Esophagus squamous epithelium (tissue), 5 donors: Measurements from ENCODE around the gene EPS8L1. TPM values are rescaled to one million over a fixed set of nuclear protein-coding genes. Genes with fewer than 3 reads are reported as not detected.

Source experiments
- DNase-seq: peaks from one replicate; lab custom pipeline; 2025; lab: John Stamatoyannopoulos, UW
- H3K27ac ChIP-seq, 4 donors: fragments of 200-600 bp; sonication (generic); one replicate each; pipeline ENCODE4 v1.5.1; 2016 to 2019; ENCODE audit warnings: mild to moderate bottlenecking in 1 of 4
- H3K27me3 ChIP-seq, 4 donors: fragments of 200-600 bp; sonication (generic); 1 replicate in 3 of 4; 2 replicates in 1 of 4; pipeline versions ENCODE4 v1.5.1 to v1.6.0; 2017 to 2021; ENCODE audit warnings: antibody characterized with exemption in 1 of 4
- H3K36me3 ChIP-seq, 3 donors: fragments of 200-600 bp; sonication (generic); one replicate each; pipeline ENCODE4 v1.5.1; 2016 to 2019
- H3K4me1 ChIP-seq, 3 donors: fragments of 200-600 bp; sonication (generic); one replicate each; pipeline ENCODE4 v1.5.1; 2017 to 2019
- H3K4me3 ChIP-seq, 4 donors: fragments of 200-600 bp; sonication (generic); 1 replicate in 3 of 4; 2 replicates in 1 of 4; pipeline ENCODE4 v1.5.1; 2016 to 2019; ENCODE audit warnings: mild to moderate bottlenecking in 2 of 4, moderate library complexity in 1 of 4
- H3K9me3 ChIP-seq, 3 donors: fragments of 200-600 bp; sonication (generic); one replicate each; pipeline ENCODE4 v1.5.1; 2016 to 2019
- POLR2A ChIP-seq, 4 donors: fragments of 450-650 bp; IDR thresholded peaks; one replicate each; pipeline ENCODE4 v1.6.1; 2017; ENCODE audit warnings: antibody characterized with exemption in 4 of 4, mild to moderate bottlenecking in 4 of 4, moderate library complexity in 3 of 4
- WGBS, 2 donors: methylation state at CpG; one replicate each; pipeline ENCODE4 v1.1.5; 2018; 5-methylcytosine and 5-hydroxymethylcytosine counted together
- intact Hi-C: fragments of 100-400 bp; cut with DNase I; formaldehyde crosslinking; loops from one replicate; pipeline ENCODE4 v1.15.0; 2022
- total RNA-seq, 4 donors: library from RNA; depleted of rRNA; stranded (reverse); fragments of >200 nt; gene quantifications; one replicate each; pipeline ENCODE4 v1.1.0, GENCODE V29; 2016
- TF ChIP-seq, protein P1 (sequence below), 6 experiments: fragments of 450-650 bp in 4 of 6; fragments of 200-600 bp in 2 of 6; sonication (generic) in 2 of 6; IDR thresholded peaks; one replicate each; pipeline ENCODE4 v1.5.1; 2016 to 2019; ENCODE audit warnings: antibody characterized with exemption in 6 of 6, mild to moderate bottlenecking in 4 of 6, moderate library complexity in 4 of 6
- donor health status: DM: yes; HTN: yes; CAD: no.

EPS8L1 gene
- total RNA-seq, 4 donors from 2014 or later = 151 to 341 (median 286) TPM

DNA sequence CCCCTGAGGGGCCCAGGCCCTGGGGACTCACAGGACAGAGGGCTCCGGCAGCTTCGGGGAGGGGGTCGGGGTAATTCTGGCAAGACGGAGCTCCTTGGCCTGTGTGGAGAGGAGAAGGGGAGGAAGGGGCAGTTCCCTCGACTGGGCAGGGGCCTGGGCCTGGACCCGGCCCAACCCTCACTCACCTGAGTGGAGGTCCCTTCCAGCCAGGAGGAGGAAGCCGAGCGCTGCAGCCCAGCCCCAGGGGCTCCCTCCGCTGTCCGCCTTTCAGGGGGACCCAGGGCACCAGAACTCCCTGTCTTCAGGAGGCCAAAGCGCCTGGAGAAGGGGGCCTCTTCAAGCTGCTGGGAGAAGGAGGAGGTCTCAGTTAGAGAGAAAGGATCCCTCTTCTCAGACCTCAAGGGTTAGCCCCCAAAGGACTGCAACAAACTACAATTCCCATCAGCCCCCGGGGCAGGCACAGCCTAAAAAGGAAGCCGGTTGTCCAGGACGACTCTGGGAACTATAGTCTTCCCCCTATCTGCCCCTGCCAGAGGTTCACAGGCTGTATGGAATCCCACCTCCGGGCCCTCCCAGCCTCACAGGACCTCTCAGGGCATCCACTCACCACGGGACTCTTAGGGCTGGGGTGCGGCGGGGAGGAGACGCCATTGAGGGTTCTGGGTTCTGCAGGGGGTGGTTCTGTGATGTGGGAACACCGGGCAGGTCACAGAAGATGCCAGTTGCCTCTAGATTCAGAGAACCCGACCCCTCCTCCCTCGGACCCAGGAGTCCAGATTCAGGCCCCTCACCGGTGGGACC lies 19.8 kb downstream of the EPS8L1 start:
- no peaks in the 10 kb centered on the region for H3K9me3 ChIP-seq
- no peak overlapping the region for H3K27ac ChIP-seq
- no peak overlapping the region for H3K4me3 ChIP-seq
- 87 to 89% methylated on average over 6 to 8 of the region's 23 CpGs for WGBS, 2 donors
- no peak for TF ChIP-seq POLR2A (IDR thresholded peaks at IDR 0.05)
- TF ChIP-seq, protein P1, sequence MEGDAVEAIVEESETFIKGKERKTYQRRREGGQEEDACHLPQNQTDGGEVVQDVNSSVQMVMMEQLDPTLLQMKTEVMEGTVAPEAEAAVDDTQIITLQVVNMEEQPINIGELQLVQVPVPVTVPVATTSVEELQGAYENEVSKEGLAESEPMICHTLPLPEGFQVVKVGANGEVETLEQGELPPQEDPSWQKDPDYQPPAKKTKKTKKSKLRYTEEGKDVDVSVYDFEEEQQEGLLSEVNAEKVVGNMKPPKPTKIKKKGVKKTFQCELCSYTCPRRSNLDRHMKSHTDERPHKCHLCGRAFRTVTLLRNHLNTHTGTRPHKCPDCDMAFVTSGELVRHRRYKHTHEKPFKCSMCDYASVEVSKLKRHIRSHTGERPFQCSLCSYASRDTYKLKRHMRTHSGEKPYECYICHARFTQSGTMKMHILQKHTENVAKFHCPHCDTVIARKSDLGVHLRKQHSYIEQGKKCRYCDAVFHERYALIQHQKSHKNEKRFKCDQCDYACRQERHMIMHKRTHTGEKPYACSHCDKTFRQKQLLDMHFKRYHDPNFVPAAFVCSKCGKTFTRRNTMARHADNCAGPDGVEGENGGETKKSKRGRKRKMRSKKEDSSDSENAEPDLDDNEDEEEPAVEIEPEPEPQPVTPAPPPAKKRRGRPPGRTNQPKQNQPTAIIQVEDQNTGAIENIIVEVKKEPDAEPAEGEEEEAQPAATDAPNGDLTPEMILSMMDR (IDR thresholded peaks at IDR 0.05) = no peak
- intact Hi-C loops = no loop called here
- H3K4me1 ChIP-seq = peaks cover 0 to 20% (median 3%) of the 10 kb centered on the region in 3 donors
- no peaks in the 10 kb centered on the region for H3K27me3 ChIP-seq
- no peak for DNase-seq
- peaks cover 24 to 88% (median 28%) of the 10 kb centered on the region in 3 donors for H3K36me3 ChIP-seq

DNA sequence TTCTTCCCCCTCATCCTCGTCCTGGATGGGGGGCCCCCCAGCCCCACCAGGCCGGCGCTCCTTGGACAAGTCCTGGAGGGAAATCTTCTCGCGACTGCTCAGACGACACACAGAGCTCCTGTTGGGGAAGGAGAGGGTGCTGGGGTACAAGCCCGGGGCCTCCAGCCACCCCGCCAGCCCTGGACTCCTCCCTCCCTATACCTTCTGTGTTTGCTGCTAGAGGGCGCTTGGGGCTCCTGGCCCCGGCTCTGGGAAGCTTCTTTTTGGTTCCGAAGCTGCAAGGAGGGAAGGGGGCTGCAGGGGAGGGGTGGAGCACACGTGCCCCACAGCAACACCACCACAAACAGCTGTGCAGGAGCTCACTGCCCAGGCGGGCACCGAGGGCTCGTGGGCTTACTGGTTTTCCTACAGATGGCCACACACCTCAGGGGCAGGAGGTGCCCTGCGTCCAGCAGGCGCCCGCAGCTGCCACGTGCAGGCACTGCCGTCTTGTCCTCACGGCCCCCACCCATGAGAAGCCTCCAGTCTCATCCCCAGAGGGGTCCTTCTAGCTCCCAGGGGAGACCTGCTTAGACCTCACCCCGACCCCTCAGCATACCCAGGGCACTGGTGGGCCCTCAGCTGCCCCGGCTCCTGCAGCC lies 20.5 kb downstream of the EPS8L1 start:
- H3K36me3 ChIP-seq = peaks cover 24 to 88% (median 28%) of the 10 kb centered on the region in 3 donors

DNA sequence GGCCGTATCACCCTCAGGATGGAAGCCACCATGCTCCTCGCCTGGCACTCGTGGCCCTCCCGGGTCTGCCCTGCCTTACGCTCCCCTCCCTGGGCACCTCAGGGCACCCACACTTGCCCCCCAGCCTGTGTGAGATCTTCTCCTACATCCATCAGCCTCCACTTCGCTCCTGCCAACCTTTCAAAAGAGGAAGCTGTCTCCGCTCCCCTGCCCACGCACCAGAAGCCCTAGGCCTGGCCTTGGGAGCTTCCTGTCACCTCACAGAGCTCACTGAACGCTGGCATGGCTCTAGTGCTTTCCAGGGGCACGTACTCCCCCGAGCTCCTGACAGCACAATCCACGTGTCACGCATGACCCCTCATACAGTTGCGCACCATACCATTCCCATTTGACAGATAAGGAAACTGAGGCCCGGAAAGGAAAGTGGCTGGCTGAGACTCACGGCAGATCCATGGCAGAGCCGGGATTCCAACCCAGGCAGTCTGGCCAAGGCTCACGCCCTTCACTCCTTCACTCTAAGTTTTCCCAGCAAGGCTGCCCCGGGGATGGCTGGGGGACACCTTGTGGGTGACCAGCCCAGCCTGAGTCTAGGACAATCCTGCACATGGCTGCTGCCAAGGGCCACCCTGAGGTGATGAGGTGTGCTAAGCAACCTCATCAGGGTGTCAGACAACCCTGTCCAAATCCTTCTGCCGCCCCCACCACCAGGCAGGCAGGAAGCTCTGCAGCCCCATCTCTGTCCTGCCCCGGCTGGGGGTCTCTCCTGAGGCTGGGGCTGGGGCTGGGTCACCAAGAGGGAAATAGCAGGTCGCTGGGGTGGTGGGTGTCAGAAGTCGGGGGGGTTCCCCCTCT lies 22.4 kb downstream of the EPS8L1 start:
- H3K9me3 ChIP-seq = peaks cover 0 to under 1% (median 0%) of the 10 kb centered on the region in 3 donors
- TF ChIP-seq, protein P1 (IDR thresholded peaks at IDR 0.05) = no peak
- no peak for TF ChIP-seq POLR2A (IDR thresholded peaks at IDR 0.05)
- 85 to 88% methylated on average over 11 of the region's 23 CpGs for WGBS, 2 donors
- peaks cover 12 to 88% (median 27%) of the 10 kb centered on the region in 3 donors for H3K36me3 ChIP-seq
- no peak for DNase-seq
- peaks cover 0 to 28% (median 3%) of the 10 kb centered on the region in 3 donors for H3K4me1 ChIP-seq
- H3K27ac ChIP-seq = no peak overlapping the region
- no peak overlapping the region for H3K4me3 ChIP-seq
- H3K27me3 ChIP-seq = no peaks in the 10 kb centered on the region
- intact Hi-C loops = no loop called here

More for the DNA sequence above, 20.5 kb downstream of the EPS8L1 start:
- Histone ChIP-seq H3K9me3 (no peaks in the 10 kb centered on the region), H3K4me3 (no peak overlapping the region), H3K4me1 (peaks cover 0 to 27% (median 3%) of the 10 kb centered on the region in 3 donors), H3K27me3 (no peaks in the 10 kb centered on the region), H3K27ac (no peak overlapping the region)
- 81 to 90% methylated on average over 2 to 13 of the region's 23 CpGs for WGBS, 2 donors
- intact Hi-C loops = no loop called here
- TF ChIP-seq POLR2A (IDR thresholded peaks at IDR 0.05) = no peak
- TF ChIP-seq, protein P1 (IDR thresholded peaks at IDR 0.05) = no peak
- DNase-seq = no peak

DNA sequence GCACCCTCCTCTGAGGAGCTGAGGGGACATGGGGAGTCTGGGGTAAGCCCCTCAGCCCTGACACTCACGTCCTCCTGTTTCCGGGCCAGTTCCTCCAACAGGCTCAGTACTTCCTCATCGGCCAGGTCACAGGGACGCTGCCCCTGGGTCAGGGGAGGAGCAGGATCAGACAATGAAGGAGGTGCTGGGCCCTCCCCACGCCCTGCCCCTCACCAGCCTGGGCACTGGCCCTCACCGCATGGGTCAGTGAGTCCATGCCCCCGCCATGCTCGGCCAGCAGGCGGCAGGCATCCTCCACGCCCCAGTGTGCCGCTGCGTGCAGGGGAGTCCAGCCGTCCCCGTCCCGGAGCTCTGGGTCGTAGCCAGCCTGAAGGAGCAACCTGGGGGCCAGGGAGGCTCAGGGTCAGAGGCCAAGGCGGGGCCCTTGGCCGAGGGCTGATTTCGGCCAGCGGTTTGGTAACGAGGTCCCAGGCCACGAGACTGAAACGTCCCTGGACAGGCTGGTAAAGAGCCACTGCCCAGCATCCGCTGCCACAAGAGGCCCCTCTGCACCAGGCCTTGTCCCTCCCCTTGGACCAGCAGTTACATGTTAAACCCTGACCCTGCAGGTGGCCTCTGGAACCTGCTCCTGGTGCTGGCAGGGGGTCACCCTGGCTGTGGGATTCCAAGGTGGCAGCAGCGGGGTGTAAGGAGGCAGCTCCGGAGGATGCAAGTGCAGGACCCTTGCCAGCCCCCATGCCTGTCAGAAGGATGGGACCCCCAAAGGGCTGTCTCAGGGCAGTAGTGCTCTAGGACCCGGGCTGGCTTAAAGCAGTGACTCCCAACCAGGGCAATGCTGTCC lies 23.3 kb downstream of the EPS8L1 start:
- intact Hi-C loops = no loop called here
- no peak overlapping the region for H3K4me3 ChIP-seq
- no peak for DNase-seq
- H3K27me3 ChIP-seq = no peaks in the 10 kb centered on the region
- H3K27ac ChIP-seq = peak overlapping the region in 3 of 4 donors; percentile 5 to 33 (median 19)
- peaks cover 16 to 95% (median 30%) of the 10 kb centered on the region in 3 donors for H3K36me3 ChIP-seq
- no peak for TF ChIP-seq POLR2A (IDR thresholded peaks at IDR 0.05)
- TF ChIP-seq, protein P1 (IDR thresholded peaks at IDR 0.05) = no peak
- WGBS, 2 donors = 83 to 100% methylated on average over 1 to 12 of the region's 27 CpGs
- peaks cover 0 to 6% (median 0%) of the 10 kb centered on the region in 3 donors for H3K9me3 ChIP-seq
- peaks cover 0 to 28% (median 3%) of the 10 kb centered on the region in 3 donors for H3K4me1 ChIP-seq
